Stimulated activated CD8-positive, alpha-beta memory T cell treated with anti-CD3 and anti-CD28 coated beads, Interleukin-12 subunit alpha, Interleukin-12 subunit beta, amount 100 ng/mL, for 1 hour (primary cell): Measurements from ENCODE around the gene TMEM147.

Experiments used
- DNase-seq: peaks from one replicate; pipeline ENCODE4 v3.0.0-alpha.2; 2020; ENCODE audit warnings: low read depth

The TMEM147 gene

GRCh38 chr19:35545001-35545854 lies at the start of gene TMEM147:
TSS of gene TMEM147 (plus strand) at chr19:35545626. CDS start at chr19:35545740, 114 bp downstream.
- DNase-seq, result peak; percentile 64

- DNase-seq, result no peak
Measured at GRCh38 chr19:35497406-35497805, 48.0 kb upstream of the TMEM147 start.

GRCh38 chr19:35498220-35498619 lies 47.2 kb upstream of the TMEM147 start:
- DNase-seq, result no peak

GRCh38 chr19:35498984-35499527 lies 46.4 kb upstream of the TMEM147 start:
- no peak for DNase-seq

GRCh38 chr19:35500611-35501010 lies 44.8 kb upstream of the TMEM147 start:
- no peak for DNase-seq

GRCh38 chr19:35501684-35502083 lies 43.7 kb upstream of the TMEM147 start:
- DNase-seq, result no peak

GRCh38 chr19:35502751-35503150 lies 42.7 kb upstream of the TMEM147 start:
- no peak for DNase-seq

- DNase-seq, result no peak
Measured at GRCh38 chr19:35506011-35506410, 39.4 kb upstream of the TMEM147 start.

GRCh38 chr19:35507561-35507960 lies 37.9 kb upstream of the TMEM147 start:
- no peak for DNase-seq

GRCh38 chr19:35508129-35508528 lies 37.3 kb upstream of the TMEM147 start:
- DNase-seq, result no peak

GRCh38 chr19:35509018-35509652 lies 36.3 kb upstream of the TMEM147 start:
- DNase-seq, result peak; percentile 11

- peak; percentile 61 for DNase-seq
Measured at GRCh38 chr19:35509861-35510625, 35.4 kb upstream of the TMEM147 start.

- DNase-seq, result no peak
Measured at GRCh38 chr19:35510626-35510964, 34.8 kb upstream of the TMEM147 start.

GRCh38 chr19:35511337-35511736 lies 34.1 kb upstream of the TMEM147 start:
- DNase-seq, result no peak

- DNase-seq, result no peak
Measured at GRCh38 chr19:35512831-35513627, 32.4 kb upstream of the TMEM147 start.

GRCh38 chr19:35513628-35514281 lies 31.7 kb upstream of the TMEM147 start, which contains the start of gene DMKN:
TSS of gene DMKN (minus strand) at chr19:35513649. CDS start at chr19:35513475, 174 bp downstream.
- DNase-seq, result no peak

- DNase-seq, result no peak
Measured at GRCh38 chr19:35514282-35514809, 31.1 kb upstream of the TMEM147 start.

GRCh38 chr19:35516310-35516709 lies 29.1 kb upstream of the TMEM147 start:
- no peak for DNase-seq

- DNase-seq, result no peak
Measured at GRCh38 chr19:35517342-35517741, 28.1 kb upstream of the TMEM147 start.

- DNase-seq, result no peak
Measured at GRCh38 chr19:35518313-35518712, 27.1 kb upstream of the TMEM147 start.

- no peak for DNase-seq
Measured at GRCh38 chr19:35519291-35519690, 26.1 kb upstream of the TMEM147 start.
